Right lobe of liver (tissue), 4 donors: ENCODE data around the gene TRAP1.

Source experiments
- POLR2A ChIP-seq: fragments of 450-650 bp; IDR thresholded peaks from one replicate; pipeline ENCODE4 v1.6.1; 2017; ENCODE audit warnings: antibody characterized with exemption, mild to moderate bottlenecking
- TF ChIP-seq, protein P1 (sequence below), 4 donors: fragments of 200-600 bp in 3 of 4; fragments of 450-650 bp in 1 of 4; IDR thresholded peaks; one replicate each; pipeline versions ENCODE4 v1.5.1 to v1.8.0; 2016 to 2022; ENCODE audit warnings: antibody characterized with exemption in 4 of 4, mild to moderate bottlenecking in 2 of 4
- donor health status: DM: no; HTN: no; CAD: no.
- donor health status: DM: no; HTN: no; CAD: no.
- donor health status: DM: no; HTN: yes; CAD: no.

DNA sequence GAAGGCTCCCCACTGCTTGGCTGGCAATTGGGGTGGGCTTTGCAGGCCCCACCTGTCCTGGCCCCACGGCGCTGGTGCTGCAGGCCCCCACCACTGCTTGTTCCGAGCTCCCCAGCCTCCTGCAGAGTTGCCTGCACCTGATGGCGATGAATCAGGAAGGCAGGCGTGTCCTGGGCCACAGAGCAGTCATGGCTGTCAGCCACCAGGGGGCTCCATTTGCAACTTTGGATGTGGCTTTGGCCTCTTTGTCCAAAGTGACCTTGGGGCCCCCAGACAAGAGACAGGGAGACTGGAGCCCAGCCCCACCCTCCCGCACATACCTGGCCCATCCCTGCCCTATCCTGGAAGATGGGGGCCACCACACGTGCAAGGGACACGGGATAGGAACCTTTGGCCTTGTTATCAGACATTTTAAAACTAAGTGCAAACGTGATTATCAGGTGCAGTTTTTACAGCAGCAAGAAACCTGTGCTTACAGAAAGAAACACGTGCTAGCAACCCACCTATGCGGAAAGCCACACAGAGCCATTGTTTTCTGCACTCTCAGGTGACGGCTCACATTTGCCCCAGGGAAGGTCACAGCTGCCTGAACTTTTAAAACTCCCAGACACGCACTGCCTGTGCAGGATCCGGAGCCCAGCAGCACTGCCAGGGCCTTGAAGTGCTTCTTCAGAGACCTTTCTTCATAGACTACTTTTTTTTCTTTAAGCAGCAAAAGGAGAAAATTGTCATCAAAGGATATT, 62.9 kb downstream of the TRAP1 start, which contains the start of gene DNASE1:
- TF ChIP-seq, protein P1, sequence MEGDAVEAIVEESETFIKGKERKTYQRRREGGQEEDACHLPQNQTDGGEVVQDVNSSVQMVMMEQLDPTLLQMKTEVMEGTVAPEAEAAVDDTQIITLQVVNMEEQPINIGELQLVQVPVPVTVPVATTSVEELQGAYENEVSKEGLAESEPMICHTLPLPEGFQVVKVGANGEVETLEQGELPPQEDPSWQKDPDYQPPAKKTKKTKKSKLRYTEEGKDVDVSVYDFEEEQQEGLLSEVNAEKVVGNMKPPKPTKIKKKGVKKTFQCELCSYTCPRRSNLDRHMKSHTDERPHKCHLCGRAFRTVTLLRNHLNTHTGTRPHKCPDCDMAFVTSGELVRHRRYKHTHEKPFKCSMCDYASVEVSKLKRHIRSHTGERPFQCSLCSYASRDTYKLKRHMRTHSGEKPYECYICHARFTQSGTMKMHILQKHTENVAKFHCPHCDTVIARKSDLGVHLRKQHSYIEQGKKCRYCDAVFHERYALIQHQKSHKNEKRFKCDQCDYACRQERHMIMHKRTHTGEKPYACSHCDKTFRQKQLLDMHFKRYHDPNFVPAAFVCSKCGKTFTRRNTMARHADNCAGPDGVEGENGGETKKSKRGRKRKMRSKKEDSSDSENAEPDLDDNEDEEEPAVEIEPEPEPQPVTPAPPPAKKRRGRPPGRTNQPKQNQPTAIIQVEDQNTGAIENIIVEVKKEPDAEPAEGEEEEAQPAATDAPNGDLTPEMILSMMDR (IDR thresholded peaks at IDR 0.05), result peak; percentile 54 to 75 (median 66)
- TF ChIP-seq POLR2A, result no peak
